Tongue (tissue), 2 donors: Measurements from ENCODE around the gene C1QTNF5. TPM values are rescaled to one million over a fixed set of nuclear protein-coding genes. Genes with fewer than 3 reads are reported as not detected.
"Not testable (repeated sequence)": the region's sequence is repeated elsewhere in the genome, so short reads cannot be mapped to it uniquely, and the experiment has no call there.

Source experiments
- DNase-seq: peaks from one replicate; pipeline ENCODE4 v3.0.0-alpha.2; 2015
- total RNA-seq: library from RNA; depleted of rRNA; stranded (reverse); fragments of >200 nt; gene quantifications from one replicate; pipeline ENCODE4 v1.2.3, GENCODE V29; 2014

The C1QTNF5 gene
- 24.8 TPM for total RNA-seq

- DNase-seq = peak; percentile 94
Observed at GRCh38 chr11:119340335-119341221, at the start of gene C1QTNF5. TSS of gene C1QTNF5 (minus strand) at chr11:119340883. CDS start at chr11:119340397, 486 bp downstream.

GRCh38 chr11:119389611-119390254 is 49.0 kb upstream of the C1QTNF5 start:
- no peak for DNase-seq

GRCh38 chr11:119388103-119388502 is 47.4 kb upstream of the C1QTNF5 start:
- DNase-seq = no peak

GRCh38 chr11:119384332-119384731 is 43.6 kb upstream of the C1QTNF5 start:
- DNase-seq = no peak

GRCh38 chr11:119382513-119382912 is 41.8 kb upstream of the C1QTNF5 start:
- DNase-seq = not testable (repeated sequence)

- no peak for DNase-seq
Observed at GRCh38 chr11:119382101-119382500, 41.4 kb upstream of the C1QTNF5 start.

- peak; percentile 99 for DNase-seq
Observed at GRCh38 chr11:119381181-119381988, 40.7 kb upstream of the C1QTNF5 start, which contains the start of gene USP2. TSS of gene USP2 (minus strand) at chr11:119381690. CDS start at chr11:119373480, 8,210 bp downstream.

- DNase-seq = no peak
Observed at GRCh38 chr11:119380827-119381180, 40.1 kb upstream of the C1QTNF5 start.

- peak; percentile 24 for DNase-seq
Observed at GRCh38 chr11:119380160-119380826, 39.6 kb upstream of the C1QTNF5 start.

GRCh38 chr11:119378851-119379465 is 38.3 kb upstream of the C1QTNF5 start:
- peak; percentile 72 for DNase-seq

- DNase-seq = peak; percentile 35
Observed at GRCh38 chr11:119377961-119378667, 37.4 kb upstream of the C1QTNF5 start.

GRCh38 chr11:119377112-119377901 is 36.6 kb upstream of the C1QTNF5 start:
- peak; percentile 22 for DNase-seq

- peak; percentile 91 for DNase-seq
Observed at GRCh38 chr11:119376197-119376847, 35.6 kb upstream of the C1QTNF5 start.

- peak; percentile 80 for DNase-seq
Observed at GRCh38 chr11:119375337-119376196, 34.9 kb upstream of the C1QTNF5 start.

GRCh38 chr11:119374632-119375336 is 34.1 kb upstream of the C1QTNF5 start:
- peak; percentile 78 for DNase-seq

GRCh38 chr11:119373921-119374631 is 33.4 kb upstream of the C1QTNF5 start:
- DNase-seq = peak; percentile 91
